MM.1S (cell line): ENCODE data around the gene PCDH19.

ENCODE experiments used
- EZH2 ChIP-seq: fragments of 300-600 bp; sonication (generic); optimal IDR thresholded peaks from 2 replicates; pipeline ENCODE3; 2017; ENCODE audit warnings: low read depth, mild to moderate bottlenecking, antibody characterized with exemption, low read length, mixed read lengths
- EZH2phosphoT487 ChIP-seq: fragments of 300-600 bp; sonication (generic); IDR thresholded peaks from 2 replicates; pipeline ENCODE4 v1.6.1; 2018; ENCODE audit warnings: antibody characterized with exemption, low read length
- TF ChIP-seq, protein P1 (sequence below): fragments of 300-600 bp; sonication (generic); IDR thresholded peaks from 2 replicates; pipeline ENCODE4 v1.5.1; 2016; ENCODE audit warnings: antibody characterized with exemption, low read length, mixed read lengths

DNA sequence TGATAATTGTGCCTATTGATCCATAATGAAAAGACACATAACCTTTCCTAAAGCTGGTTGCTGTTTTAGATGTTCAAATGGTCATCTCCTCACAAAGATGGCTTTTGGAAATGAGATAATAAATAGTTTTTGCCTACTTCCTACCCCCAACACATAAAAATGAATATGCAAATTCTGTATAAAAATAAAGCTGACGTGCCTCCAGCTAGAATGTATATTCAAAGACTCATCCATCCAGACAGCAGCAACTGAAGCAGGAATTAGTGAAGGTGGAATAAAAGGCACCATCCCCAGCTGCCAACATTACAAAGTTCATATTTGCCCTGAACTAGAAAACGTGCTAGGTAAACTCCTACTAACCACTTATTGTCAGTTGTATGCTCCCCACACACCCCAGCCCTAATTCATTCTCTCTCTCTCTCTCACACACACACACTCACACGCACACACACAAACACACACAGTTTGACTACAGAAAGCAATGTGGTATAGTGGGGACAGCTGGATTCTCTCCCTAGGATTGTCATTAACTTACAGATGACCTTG, 53.6 kb downstream of the PCDH19 start:
- TF ChIP-seq, protein P1, sequence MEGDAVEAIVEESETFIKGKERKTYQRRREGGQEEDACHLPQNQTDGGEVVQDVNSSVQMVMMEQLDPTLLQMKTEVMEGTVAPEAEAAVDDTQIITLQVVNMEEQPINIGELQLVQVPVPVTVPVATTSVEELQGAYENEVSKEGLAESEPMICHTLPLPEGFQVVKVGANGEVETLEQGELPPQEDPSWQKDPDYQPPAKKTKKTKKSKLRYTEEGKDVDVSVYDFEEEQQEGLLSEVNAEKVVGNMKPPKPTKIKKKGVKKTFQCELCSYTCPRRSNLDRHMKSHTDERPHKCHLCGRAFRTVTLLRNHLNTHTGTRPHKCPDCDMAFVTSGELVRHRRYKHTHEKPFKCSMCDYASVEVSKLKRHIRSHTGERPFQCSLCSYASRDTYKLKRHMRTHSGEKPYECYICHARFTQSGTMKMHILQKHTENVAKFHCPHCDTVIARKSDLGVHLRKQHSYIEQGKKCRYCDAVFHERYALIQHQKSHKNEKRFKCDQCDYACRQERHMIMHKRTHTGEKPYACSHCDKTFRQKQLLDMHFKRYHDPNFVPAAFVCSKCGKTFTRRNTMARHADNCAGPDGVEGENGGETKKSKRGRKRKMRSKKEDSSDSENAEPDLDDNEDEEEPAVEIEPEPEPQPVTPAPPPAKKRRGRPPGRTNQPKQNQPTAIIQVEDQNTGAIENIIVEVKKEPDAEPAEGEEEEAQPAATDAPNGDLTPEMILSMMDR = no peak
- no peak for TF ChIP-seq EZH2phosphoT487
- TF ChIP-seq EZH2 = no peak
